H9 (cell line): Measurements from ENCODE around the gene CDAN1. TPM values are rescaled to one million over a fixed set of nuclear protein-coding genes. Genes with fewer than 3 reads are reported as not detected.

Source experiments
- DNase-seq: peaks from one replicate; pipeline ENCODE4 v3.0.0-alpha.2; 2017
- H2AFZ ChIP-seq: one replicate; pipeline ENCODE4 v1.6.1; 2013; ENCODE audit warnings: mild to moderate bottlenecking, low read length, control low read depth, moderate library complexity
- H2AK5ac ChIP-seq: 2 replicates; pipeline ENCODE4 v1.6.1; 2013; ENCODE audit warnings: low read length, control low read depth, mixed read lengths; ENCODE audit not compliant: insufficient read length
- H2BK120ac ChIP-seq: one replicate; pipeline ENCODE4 v1.6.1; 2013; ENCODE audit warnings: low read depth, mild to moderate bottlenecking, low read length, control low read depth, inconsistent platforms; ENCODE audit not compliant: poor library complexity, severe bottlenecking
- H2BK12ac ChIP-seq: 2 replicates; pipeline ENCODE4 v1.6.1; 2013; ENCODE audit warnings: low read length, control low read depth, mixed read lengths, low read depth; ENCODE audit not compliant: insufficient read length
- H2BK15ac ChIP-seq: 2 replicates; pipeline ENCODE4 v1.6.1; 2013; ENCODE audit warnings: low read depth, low read length, control low read depth
- H2BK20ac ChIP-seq: one replicate; pipeline ENCODE4 v1.6.1; 2013; ENCODE audit warnings: low read depth, mild to moderate bottlenecking, low read length, control low read depth, inconsistent platforms; ENCODE audit not compliant: poor library complexity, severe bottlenecking
- H2BK5ac ChIP-seq: 2 replicates; pipeline ENCODE4 v1.6.1; 2013; ENCODE audit warnings: low read length, control low read depth, mixed read lengths; ENCODE audit not compliant: insufficient read length
- H3K14ac ChIP-seq: 2 replicates; pipeline ENCODE4 v1.6.1; 2013; ENCODE audit warnings: low read length, control low read depth; ENCODE audit not compliant: insufficient read depth
- H3K18ac ChIP-seq: 2 replicates; pipeline ENCODE4 v1.6.1; 2013; ENCODE audit warnings: low read depth, mild to moderate bottlenecking, mixed read lengths, low read length, control low read depth; ENCODE audit not compliant: insufficient read length
- H3K23ac ChIP-seq: 2 replicates; pipeline ENCODE4 v1.6.1; 2013; ENCODE audit warnings: low read length, control low read depth, mixed read lengths, low read depth; ENCODE audit not compliant: insufficient read length
- H3K23me2 ChIP-seq: 2 replicates; pipeline ENCODE4 v1.6.1; 2013; ENCODE audit warnings: low read depth, mild to moderate bottlenecking, mixed read lengths, low read length, control low read depth; ENCODE audit not compliant: insufficient read length, poor library complexity, severe bottlenecking
- H3K27ac ChIP-seq: 2 replicates; pipeline ENCODE4 v1.5.1; 2013; ENCODE audit warnings: low read length, control low read depth, mixed read lengths, low read depth; ENCODE audit not compliant: insufficient read length
- H3K27me3 ChIP-seq: 2 replicates; pipeline ENCODE4 v1.6.1; 2013; ENCODE audit warnings: low read length, control low read depth, inconsistent platforms; ENCODE audit not compliant: insufficient read depth
- H3K4ac ChIP-seq: 2 replicates; pipeline ENCODE4 v1.6.1; 2013; ENCODE audit warnings: low read depth, mild to moderate bottlenecking, control low read depth, inconsistent platforms, low read length, moderate library complexity
- H3K4me1 ChIP-seq: 2 replicates; pipeline ENCODE4 v1.6.1; 2013; ENCODE audit warnings: low read length, control low read depth, inconsistent platforms; ENCODE audit not compliant: insufficient read depth
- H3K4me2 ChIP-seq: 2 replicates; pipeline ENCODE4 v1.6.1; 2013; ENCODE audit warnings: low read length, control low read depth, mixed read lengths; ENCODE audit not compliant: insufficient read length, insufficient read depth
- H3K56ac ChIP-seq: 2 replicates; pipeline ENCODE4 v1.6.1; 2013; ENCODE audit warnings: low read depth, mild to moderate bottlenecking, mixed read lengths, low read length, control low read depth; ENCODE audit not compliant: insufficient read length
- H3K79me1 ChIP-seq: 2 replicates; pipeline ENCODE4 v1.6.1; 2013; ENCODE audit warnings: low read depth, mild to moderate bottlenecking, moderate library complexity, low read length, control low read depth, inconsistent platforms; ENCODE audit not compliant: insufficient read depth, poor library complexity, severe bottlenecking
- H3K79me2 ChIP-seq: 2 replicates; pipeline ENCODE4 v1.6.1; 2013; ENCODE audit warnings: low read length, control low read depth, inconsistent platforms; ENCODE audit not compliant: insufficient read depth
- H3K9ac ChIP-seq: 2 replicates; pipeline ENCODE4 v1.6.1; 2013; ENCODE audit warnings: low read length, control low read depth, mixed read lengths; ENCODE audit not compliant: insufficient read length; ENCODE audit errors: extremely low read depth
- H3K9me3 ChIP-seq: one replicate; pipeline ENCODE4 v1.6.1; 2013; ENCODE audit warnings: low read depth, low read length, inconsistent platforms; ENCODE audit not compliant: control insufficient read depth
- H3T11ph ChIP-seq: one replicate; pipeline ENCODE4 v1.6.1; 2013; ENCODE audit warnings: mild to moderate bottlenecking, low read length, control low read depth, inconsistent platforms
- H4K20me1 ChIP-seq: one replicate; pipeline ENCODE4 v1.6.1; 2013; ENCODE audit not compliant: control insufficient read depth, insufficient read length, insufficient read depth
- H4K5ac ChIP-seq: 2 replicates; pipeline ENCODE4 v1.6.1; 2013; ENCODE audit warnings: low read depth, mild to moderate bottlenecking, mixed read lengths, low read length, control low read depth; ENCODE audit not compliant: insufficient read length
- H4K8ac ChIP-seq: replicated peaks from 2 replicates; pipeline ENCODE4 v1.6.1; 2013; ENCODE audit warnings: low read length, control low read depth, mixed read lengths, low read depth; ENCODE audit not compliant: insufficient read length
- H4K91ac ChIP-seq: 2 replicates; pipeline ENCODE4 v1.6.1; 2013; ENCODE audit warnings: low read depth, mild to moderate bottlenecking, moderate library complexity, mixed read lengths, low read length, control low read depth; ENCODE audit not compliant: insufficient read length
- H3K27ac Mint-ChIP-seq, 3 experiments: 2 replicates in 2 of 3; 3 replicates in 1 of 3; pipeline ENCODE4 v1.8.0; 2020 to 2021; ENCODE audit warnings: mixed read lengths in 3 of 3, mild to moderate bottlenecking in 1 of 3, moderate library complexity in 1 of 3
- H3K27me3 Mint-ChIP-seq: 2 replicates; pipeline ENCODE4 v1.8.0; 2021; ENCODE audit warnings: low read depth, mild to moderate bottlenecking, moderate library complexity, mixed read lengths
- H3K36me3 Mint-ChIP-seq, 3 experiments: 2 replicates in 2 of 3; 3 replicates in 1 of 3; pipeline ENCODE4 v1.8.0; 2020 to 2021; ENCODE audit warnings: low read depth in 3 of 3, mixed read lengths in 3 of 3; ENCODE audit not compliant: insufficient read depth in 1 of 3
- H3K4me1 Mint-ChIP-seq, 2 experiments: 2 replicates each; pipeline ENCODE4 v1.8.0; 2020; ENCODE audit warnings: mixed read lengths in 2 of 2
- H3K4me3 Mint-ChIP-seq, 2 experiments: 2 replicates in 1 of 2; 3 replicates in 1 of 2; pipeline ENCODE4 v1.8.0; 2020 to 2021; ENCODE audit warnings: mild to moderate bottlenecking in 2 of 2, mixed read lengths in 2 of 2, moderate library complexity in 1 of 2
- H3K9me3 Mint-ChIP-seq, 2 experiments: 2 replicates in 1 of 2; 3 replicates in 1 of 2; pipeline ENCODE4 v1.8.0; 2020; ENCODE audit warnings: mild to moderate bottlenecking in 2 of 2, mixed read lengths in 2 of 2, moderate library complexity in 1 of 2
- CTCF ChIP-seq: fragments of 200-600 bp; sonication (generic); conservative IDR thresholded peaks from 3 replicates; pipeline ENCODE4 v1.8.0; 2021; ENCODE audit warnings: antibody characterized with exemption, mild to moderate bottlenecking
- WGBS: extraction: QIAGEN DNeasy Blood & Tissue Kit; methylation state at CpG from one replicate; pipeline ENCODE4 v1.1.7; 2013; ENCODE audit warnings: missing lambda C conversion rate, low lambda C conversion rate, mixed read lengths; ENCODE audit not compliant: insufficient read length; ENCODE audit errors: extremely low coverage; 5-methylcytosine and 5-hydroxymethylcytosine counted together
- total RNA-seq: library from RNA; stranded (reverse); gene quantifications from 2 replicates; pipeline ENCODE4 v1.2.1, GENCODE V29; 2021

The CDAN1 gene
- total RNA-seq, 1 experiment from 2014 or later = 20.4 TPM

GRCh38 chr15:42674472-42674871 is 62.5 kb downstream of the CDAN1 start:
- H3K79me2 ChIP-seq = no peaks in the 10 kb centered on the region
- H2AK5ac ChIP-seq = no peak overlapping the region
- H3K27me3 ChIP-seq = no peaks in the 10 kb centered on the region
- no peak overlapping the region for H4K91ac ChIP-seq
- no peak for DNase-seq
- H4K8ac ChIP-seq = no peak overlapping the region
- peaks cover 0 to 13% (median 13%) of the 10 kb centered on the region in 3 experiments; a peak in 5 of 7 replicates for H3K36me3 Mint-ChIP-seq
- no peak overlapping the region for H3K14ac ChIP-seq
- H2BK20ac ChIP-seq = no peak overlapping the region
- no peak overlapping the region for H3K18ac ChIP-seq
- H3K27me3 Mint-ChIP-seq = no peaks in the 10 kb centered on the region
- H2AFZ ChIP-seq = no peak overlapping the region
- TF ChIP-seq CTCF = no peak
- no peak overlapping the region for H2BK12ac ChIP-seq
- no peak overlapping the region for H3T11ph ChIP-seq
- H3K27ac ChIP-seq = no peak overlapping the region
- peaks cover 8 to 14% of the 10 kb centered on the region in 2 experiments for H3K4me1 Mint-ChIP-seq
- no peak overlapping the region for H3K23ac ChIP-seq
- H3K27ac Mint-ChIP-seq = no peak overlapping the region
- H3K9ac ChIP-seq = no peak overlapping the region
- H3K23me2 ChIP-seq = no peaks in the 10 kb centered on the region
- H2BK15ac ChIP-seq = no peak overlapping the region
- no peak overlapping the region for H2BK5ac ChIP-seq
- no peak overlapping the region for H4K5ac ChIP-seq
- WGBS = no CpG with 5 or more reads among the region's 6 CpGs
- H3K4me3 Mint-ChIP-seq = no peak overlapping the region
- H3K79me1 ChIP-seq = no peaks in the 10 kb centered on the region
- no peak overlapping the region for H3K4me2 ChIP-seq
- no peaks in the 10 kb centered on the region for H3K9me3 ChIP-seq
- H3K9me3 Mint-ChIP-seq = no peaks in the 10 kb centered on the region
- no peaks in the 10 kb centered on the region for H4K20me1 ChIP-seq
- H2BK120ac ChIP-seq = no peak overlapping the region
- no peak overlapping the region for H3K56ac ChIP-seq
- no peak overlapping the region for H3K4ac ChIP-seq
- H3K4me1 ChIP-seq = no peaks in the 10 kb centered on the region

Other genes with a start within 250 kb of the CDAN1 start
- gene ZNF106, start 246.0 kb downstream of the CDAN1 start, total RNA-seq = 50.8 and 55.0 TPM in 2 replicates
- gene SNAP23, start 241.5 kb downstream of the CDAN1 start, total RNA-seq = 55.2 and 63.2 TPM in 2 replicates
- gene LRRC57, start 188.3 kb downstream of the CDAN1 start, total RNA-seq = 18.7 and 20.9 TPM in 2 replicates
- gene HAUS2, start 188.3 kb downstream of the CDAN1 start, total RNA-seq = 42.5 and 42.8 TPM in 2 replicates
- gene STARD9, start 161.5 kb downstream of the CDAN1 start, total RNA-seq = 5.1 and 6.9 TPM in 2 replicates
- gene TTBK2, start 183.7 kb upstream of the CDAN1 start, total RNA-seq = 10.6 and 13.0 TPM in 2 replicates